CD4-positive, alpha-beta T cell (primary cell): ENCODE results near the gene CTNNA1. TPM values are rescaled to one million over a fixed set of nuclear protein-coding genes. Genes with fewer than 3 reads are reported as not detected.

Experiments
- ATAC-seq: fragments of 200-7000 bp; cut with Tn5 transposase; one replicate; pipeline ENCODE4 v1.10.0; 2022; ENCODE audit warnings: mild to moderate bottlenecking; ENCODE audit not compliant: poor library complexity
- CTCF ChIA-PET: fragments of 350-600 bp; sonication (Branson Sonifier 250); formaldehyde crosslinking; loops from one replicate; lab custom pipeline; 2021; ENCODE audit warnings: antibody characterized with exemption, inconsistent platforms; lab: Charles Lee
- POLR2A ChIA-PET: fragments of 350-600 bp; sonication (Branson Sonifier 250); formaldehyde crosslinking; loops from one replicate; lab custom pipeline; 2021; ENCODE audit warnings: antibody characterized with exemption, inconsistent platforms; lab: Charles Lee
- DNase-seq, 14 experiments: peaks; one replicate each; pipeline ENCODE4 v3.0.0-alpha.2; 2013 to 2020; ENCODE audit warnings: mixed read lengths in 2 of 14
- H3K27ac ChIP-seq, 2 donors: one replicate each; pipeline versions ENCODE4 v1.5.1 to v1.7.0; 2013; ENCODE audit warnings: low read length in 2 of 2, low read depth in 1 of 2, mild to moderate bottlenecking in 1 of 2
- H3K27me3 ChIP-seq, 2 experiments: 1 replicate in 1 of 2; 2 replicates in 1 of 2; pipeline versions ENCODE4 v1.6.1 to v1.7.0; 2013; ENCODE audit warnings: low read length in 2 of 2, control low read depth in 1 of 2, mild to moderate bottlenecking in 1 of 2, moderate library complexity in 1 of 2; ENCODE audit not compliant: insufficient read depth in 2 of 2, control insufficient read depth in 1 of 2
- H3K36me3 ChIP-seq: one replicate; pipeline ENCODE4 v1.6.1; 2013; ENCODE audit warnings: low read length, control low read depth; ENCODE audit not compliant: insufficient read depth
- H3K4me1 ChIP-seq: one replicate; pipeline ENCODE4 v1.6.1; 2013; ENCODE audit warnings: low read length, control low read depth; ENCODE audit not compliant: insufficient read depth
- H3K4me3 ChIP-seq: one replicate; pipeline ENCODE4 v1.5.1; 2013; ENCODE audit warnings: mild to moderate bottlenecking, low read length, moderate library complexity
- H3K9me3 ChIP-seq, 2 experiments: 1 replicate in 1 of 2; 2 replicates in 1 of 2; pipeline versions ENCODE4 v1.6.1 to v1.7.0; 2013; ENCODE audit warnings: low read length in 2 of 2, mild to moderate bottlenecking in 2 of 2, control low read depth in 1 of 2, moderate library complexity in 1 of 2; ENCODE audit not compliant: control insufficient read depth in 1 of 2, insufficient read depth in 1 of 2
- H3K27ac Mint-ChIP-seq: one replicate; pipeline ENCODE4 v1.8.0; 2020; ENCODE audit warnings: mixed read lengths
- H3K27me3 Mint-ChIP-seq: one replicate; pipeline ENCODE4 v1.8.0; 2021; ENCODE audit warnings: mixed read lengths
- H3K36me3 Mint-ChIP-seq: one replicate; pipeline ENCODE4 v1.8.0; 2021; ENCODE audit warnings: low read depth, mixed read lengths
- H3K4me1 Mint-ChIP-seq: one replicate; pipeline ENCODE4 v1.8.0; 2021; ENCODE audit warnings: low read depth, mixed read lengths
- H3K4me3 Mint-ChIP-seq: one replicate; pipeline ENCODE4 v1.8.0; 2020; ENCODE audit warnings: mild to moderate bottlenecking, mixed read lengths
- H3K9me3 Mint-ChIP-seq: one replicate; pipeline ENCODE4 v1.8.0; 2020; ENCODE audit warnings: mixed read lengths
- CTCF ChIP-seq: fragments of 200-600 bp; IDR thresholded peaks from one replicate; pipeline ENCODE4 v1.8.0; 2022; ENCODE audit warnings: antibody characterized with exemption, mild to moderate bottlenecking
- intact Hi-C, 2 experiments: fragments of 100-400 bp; cut with DNase I in 1 of 2; cut with micrococcal nuclease in 1 of 2; formaldehyde crosslinking; loops; one replicate each; pipeline versions ENCODE4 v1.15.1 to v1.9.0; 2023 to 2025; cut with DNase I, micrococcal nuclease
- total RNA-seq, 174 experiments: library from RNA in 2 of 174; stranded (reverse) in 2 of 174; gene quantifications; one replicate each; pipeline ENCODE4 v1.2.3 and lab custom pipeline; 2021 to 2026

The CTNNA1 gene
- total RNA-seq, 2 experiments from 2014 or later: 6.0 to 6.7 TPM

GRCh38 chr5:138869038-138869437 lies 115.8 kb downstream of the CTNNA1 start:
- H3K9me3 ChIP-seq: peaks cover 0 to 1% of the 10 kb centered on the region in 2 experiments
- Mint-ChIP-seq H3K27ac (no peak overlapping the region), H3K36me3 (peaks cover 5% of the 10 kb centered on the region), H3K4me1 (peaks cover 13% of the 10 kb centered on the region), H3K27me3 (peaks cover 30% of the 10 kb centered on the region), H3K4me3 (no peak overlapping the region), H3K9me3 (no peaks in the 10 kb centered on the region)
- CTCF ChIA-PET: interaction anchor here (2.3 kb wide), 1 partner anchor 10 kb away, joined by 5 read pairs; no protein-coding TSS in a partner anchor
- H3K4me3 ChIP-seq: no peak overlapping the region
- no peaks in the 10 kb centered on the region for H3K4me1 ChIP-seq
- intact Hi-C loops: no loop called here
- no peak overlapping the region for H3K27ac ChIP-seq
- POLR2A ChIA-PET: interaction anchor here (0.8 kb wide), 1 partner anchor 329 kb away, joined by 3 read pairs; the partner anchor contains the start of gene SIL1
- peaks cover 0 to 7% of the 10 kb centered on the region in 2 experiments for H3K27me3 ChIP-seq
- no peak for TF ChIP-seq CTCF
- DNase-seq (no peak), ATAC-seq (no peak)
- H3K36me3 ChIP-seq: no peaks in the 10 kb centered on the region

- peaks cover 29% of the 10 kb centered on the region for H3K27me3 Mint-ChIP-seq
- no peak for TF ChIP-seq CTCF
- intact Hi-C loops: loop anchor here in 1 of 2 experiments (5.0 kb wide), 1 partner anchor 392 kb away; no protein-coding TSS in a partner anchor
- DNase-seq: no peak
- H3K27ac Mint-ChIP-seq: no peak overlapping the region
- Histone ChIP-seq H3K4me3 (no peak overlapping the region), H3K27ac (no peak overlapping the region), H3K27me3 (peaks cover 0 to 7% of the 10 kb centered on the region in 2 experiments), H3K9me3 (no peaks in the 10 kb centered on the region), H3K36me3 (no peaks in the 10 kb centered on the region), H3K4me1 (no peaks in the 10 kb centered on the region)
- CTCF ChIA-PET: no interaction called here
- H3K36me3 Mint-ChIP-seq: peaks cover 5% of the 10 kb centered on the region
- no peak overlapping the region for H3K4me3 Mint-ChIP-seq
- peaks cover 13% of the 10 kb centered on the region for H3K4me1 Mint-ChIP-seq
- H3K9me3 Mint-ChIP-seq: no peaks in the 10 kb centered on the region
- POLR2A ChIA-PET: no interaction called here
- ATAC-seq: no peak
Measured at GRCh38 chr5:138869763-138870500, 116.7 kb downstream of the CTNNA1 start.

GRCh38 chr5:138870611-138871010 lies 117.4 kb downstream of the CTNNA1 start:
- H3K4me1 Mint-ChIP-seq: peaks cover 13% of the 10 kb centered on the region
- ATAC-seq: no peak
- ChIA-PET CTCF (no interaction called here), POLR2A (no interaction called here)
- Histone ChIP-seq H3K4me1 (no peaks in the 10 kb centered on the region), H3K4me3 (no peak overlapping the region), H3K9me3 (no peaks in the 10 kb centered on the region), H3K27ac (no peak overlapping the region), H3K36me3 (no peaks in the 10 kb centered on the region), H3K27me3 (peaks cover 0 to 7% of the 10 kb centered on the region in 2 experiments)
- peaks cover 29% of the 10 kb centered on the region for H3K27me3 Mint-ChIP-seq
- no peak overlapping the region for H3K27ac Mint-ChIP-seq
- H3K4me3 Mint-ChIP-seq: no peak overlapping the region
- TF ChIP-seq CTCF: no peak
- intact Hi-C loops: loop anchor here in 1 of 2 experiments (5.0 kb wide), 1 partner anchor 392 kb away; no protein-coding TSS in a partner anchor
- no peaks in the 10 kb centered on the region for H3K36me3 Mint-ChIP-seq
- no peaks in the 10 kb centered on the region for H3K9me3 Mint-ChIP-seq
- DNase-seq: no peak
